HG03432 (cell line): ENCODE data around the gene MTHFD2L.
"Not testable (repeated sequence)": the region's sequence is repeated elsewhere in the genome, so short reads cannot be mapped to it uniquely, and the experiment has no call there.

ENCODE experiments used
- ATAC-seq: cut with Tn5 transposase; IDR thresholded peaks from one replicate; pipeline ENCODE4 v1.9.1; 2021; ENCODE audit warnings: mild to moderate bottlenecking, moderate library complexity; ENCODE audit not compliant: unreplicated experiment

The MTHFD2L gene

DNA sequence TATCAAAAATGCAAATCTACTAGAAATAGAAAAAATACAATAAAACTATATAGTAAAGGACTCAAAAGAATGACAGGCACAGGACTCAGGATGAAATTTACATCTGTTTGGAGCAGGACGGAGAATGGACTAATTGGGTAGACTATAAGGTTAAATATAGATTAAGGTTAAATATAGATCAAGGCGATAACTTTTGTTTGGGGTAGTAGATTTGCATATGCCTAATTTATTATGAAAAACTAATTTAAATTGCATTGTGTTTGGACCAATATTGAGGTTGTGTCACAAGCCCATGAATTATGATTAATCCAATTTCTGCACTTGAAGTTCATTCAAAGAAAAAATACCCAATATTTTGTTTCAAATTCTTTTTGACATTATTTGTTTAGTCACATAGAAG, 31.0 kb downstream of the MTHFD2L start:
- ATAC-seq, result no peak

DNA sequence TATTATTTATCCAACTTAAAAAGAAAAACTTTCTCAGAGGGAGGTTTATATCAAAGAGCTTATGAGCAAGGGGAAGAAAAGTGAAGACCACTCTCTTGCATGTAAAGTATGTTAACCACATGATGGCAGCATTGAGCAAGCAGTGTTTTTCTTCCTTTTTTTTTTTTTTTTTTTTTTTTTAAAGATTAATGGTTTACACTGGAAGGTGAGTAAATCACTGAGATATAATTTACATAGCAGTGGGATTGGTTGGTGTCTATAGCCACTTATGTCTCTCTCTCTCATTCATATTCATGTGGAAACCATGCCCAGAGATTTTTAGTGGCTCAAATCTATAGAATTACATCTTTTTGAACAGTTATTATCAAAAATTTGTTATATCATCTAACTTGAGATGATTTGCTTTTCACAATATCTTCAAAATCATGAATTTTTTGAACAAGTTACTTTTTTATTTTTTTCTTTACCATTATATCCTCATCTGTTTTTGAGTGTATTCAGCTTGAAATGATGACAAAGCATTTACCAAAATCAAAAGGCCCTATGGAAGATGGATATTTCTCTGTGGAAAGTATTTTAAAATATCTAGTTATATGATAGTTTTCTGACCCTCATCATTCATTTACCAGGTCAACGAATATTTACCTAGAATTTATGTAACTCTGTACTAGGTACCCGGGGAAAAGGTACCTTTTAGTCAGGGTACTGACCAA, 31.6 kb downstream of the MTHFD2L start:
- peak; percentile 75 for ATAC-seq

DNA sequence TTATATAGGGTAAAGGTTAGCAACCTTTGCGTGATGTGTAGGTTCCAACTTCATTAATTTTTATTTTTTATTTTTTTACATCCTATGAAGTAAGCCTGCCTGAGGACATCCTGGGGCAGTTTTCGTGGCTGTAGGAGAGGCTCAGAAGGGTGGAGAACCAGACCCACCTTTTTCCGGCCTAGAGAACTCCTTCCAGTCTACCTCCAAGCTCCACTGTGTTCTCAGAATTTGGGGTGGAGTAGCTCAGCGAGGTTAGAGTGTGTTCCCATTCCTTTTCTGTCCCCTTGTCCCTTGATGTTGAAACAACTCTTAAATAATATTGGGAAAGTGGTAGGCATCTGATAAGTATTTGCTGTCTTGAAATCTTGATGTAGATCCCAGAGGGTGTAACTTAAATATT, 32.4 kb downstream of the MTHFD2L start:
- ATAC-seq, result no peak

GRCh38 chr4:74190919-74191397, 33.0 kb downstream of the MTHFD2L start:
- ATAC-seq, result no peak

DNA sequence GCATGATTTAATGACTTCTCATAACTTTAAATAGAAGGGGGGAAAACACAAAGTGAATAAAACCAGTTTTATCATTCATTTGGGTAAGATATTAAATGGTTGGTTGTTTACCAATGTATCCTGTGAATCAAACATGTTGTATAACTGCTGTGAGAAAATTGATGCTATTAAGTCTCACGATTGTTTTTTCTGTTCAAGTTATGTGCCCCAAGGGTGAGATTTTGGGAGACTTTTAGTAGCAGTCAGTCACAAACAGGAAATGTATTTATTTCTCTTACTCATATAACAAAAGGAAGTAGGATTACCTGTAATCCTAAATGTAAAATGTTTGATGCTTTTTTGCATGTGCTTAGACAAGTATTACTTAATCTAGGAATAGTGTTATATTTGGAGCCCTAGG, 39.2 kb downstream of the MTHFD2L start:
- ATAC-seq, result peak; percentile 75

- no peak for ATAC-seq
These were observed 44.2 kb downstream of the MTHFD2L start for GRCh38 chr4:74202062-74202586.

- no peak for ATAC-seq
These were observed 45.5 kb downstream of the MTHFD2L start for GRCh38 chr4:74203467-74203866.

DNA sequence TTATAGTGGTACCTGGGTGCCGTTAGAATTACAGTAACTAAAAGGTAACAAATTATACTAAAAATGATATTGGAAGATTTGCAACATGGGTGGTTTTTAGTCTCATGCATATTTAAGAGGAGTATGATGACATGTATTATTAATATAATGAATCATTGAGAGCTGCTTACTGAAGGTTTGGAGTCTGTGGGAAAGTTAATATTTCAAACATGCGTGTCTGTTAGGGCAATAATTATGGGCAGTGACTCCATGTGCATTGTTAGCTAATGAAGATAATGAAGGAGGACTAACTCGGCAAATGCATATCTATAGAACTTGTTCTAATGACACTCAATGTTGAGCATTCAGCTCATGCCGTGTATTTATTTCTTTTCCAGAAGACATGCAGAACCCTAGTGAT, 47.1 kb downstream of the MTHFD2L start:
- no peak for ATAC-seq

DNA sequence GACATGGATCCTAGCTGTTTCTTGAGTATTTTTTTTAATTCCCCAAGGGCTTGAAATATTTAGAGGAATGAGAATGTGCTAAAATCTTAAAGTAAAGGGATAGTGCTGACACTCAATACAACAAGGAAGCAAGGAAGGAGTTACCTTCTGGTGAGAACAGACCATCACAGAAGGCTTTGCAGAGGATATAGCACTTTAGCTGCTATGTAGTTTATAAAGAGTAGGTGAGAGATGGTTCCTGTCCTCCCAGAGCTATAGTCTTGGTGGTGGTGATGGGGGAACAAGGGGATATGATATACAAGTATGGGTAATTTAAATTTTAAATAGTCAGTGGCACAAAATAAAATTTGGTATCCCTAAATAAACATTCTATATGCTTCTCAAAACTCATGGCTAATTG, 47.6 kb downstream of the MTHFD2L start:
- ATAC-seq, result no peak

- peak; percentile 89 for ATAC-seq
These were observed 48.3 kb downstream of the MTHFD2L start for GRCh38 chr4:74206088-74206825.

- ATAC-seq, result not testable (repeated sequence)
These were observed 56.7 kb downstream of the MTHFD2L start for GRCh38 chr4:74214457-74215159.

- ATAC-seq, result not testable (repeated sequence)
These were observed 57.3 kb downstream of the MTHFD2L start for GRCh38 chr4:74215236-74215635.

DNA sequence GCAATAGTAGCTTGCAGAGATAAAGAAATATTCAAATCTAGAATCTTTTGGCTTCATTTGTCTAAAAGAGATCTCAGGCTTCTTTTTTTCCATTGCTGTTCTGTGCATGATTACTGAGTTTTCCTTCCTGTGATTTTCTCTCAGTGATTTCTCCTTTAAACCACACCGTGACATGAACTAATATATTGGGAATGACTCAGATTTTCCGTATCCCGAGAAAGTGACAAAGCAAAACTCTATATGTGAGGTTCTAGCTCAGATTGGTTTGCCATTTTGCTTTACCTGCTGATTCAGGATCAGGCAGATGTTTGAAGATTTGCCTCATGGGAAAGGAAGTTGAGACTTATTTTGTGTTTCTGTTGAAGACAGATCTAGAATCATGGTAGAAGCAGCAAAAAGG, 59.4 kb downstream of the MTHFD2L start:
- no peak for ATAC-seq

- no peak for ATAC-seq
These were observed 60.3 kb downstream of the MTHFD2L start for GRCh38 chr4:74218201-74218600.

DNA sequence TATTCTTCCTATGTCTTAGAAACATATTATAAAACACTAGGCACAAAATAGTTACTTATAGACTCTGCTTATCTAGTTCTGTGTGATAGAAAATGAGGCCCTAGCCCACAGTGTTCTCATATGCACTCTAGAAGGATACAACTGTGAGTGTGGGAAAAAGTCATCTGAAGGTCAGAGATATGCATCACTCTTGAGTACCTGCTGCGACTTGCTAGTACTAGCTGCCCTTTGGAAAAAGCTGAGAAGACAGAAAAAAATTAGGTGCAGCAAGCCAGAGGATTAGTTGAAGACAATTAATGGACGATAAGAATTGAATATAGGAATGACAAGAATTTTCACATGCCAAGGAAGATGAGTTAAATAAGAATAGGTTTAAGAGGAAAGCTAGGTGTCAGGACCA, 61.3 kb downstream of the MTHFD2L start:
- ATAC-seq, result no peak

- no peak for ATAC-seq
These were observed 65.2 kb downstream of the MTHFD2L start for GRCh38 chr4:74223098-74223497.

DNA sequence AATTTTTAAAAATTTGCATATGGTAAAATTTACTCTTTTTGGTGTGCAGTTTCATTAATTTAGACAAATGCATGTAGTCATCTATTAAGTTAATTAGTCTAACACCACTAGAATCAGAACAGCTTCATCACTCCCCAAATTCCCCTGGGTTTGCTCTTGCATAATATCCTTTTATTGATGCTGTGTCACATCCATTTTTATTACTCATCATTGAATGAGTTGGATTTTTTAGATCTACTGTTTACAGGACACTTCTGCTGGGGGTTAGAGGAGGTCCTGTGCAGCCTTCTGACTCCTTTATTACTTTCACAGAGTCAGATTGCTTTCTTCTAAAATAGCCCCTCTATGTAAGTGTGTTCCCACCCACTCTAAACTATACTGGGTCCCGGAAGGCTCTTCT, 65.9 kb downstream of the MTHFD2L start:
- ATAC-seq, result no peak

DNA sequence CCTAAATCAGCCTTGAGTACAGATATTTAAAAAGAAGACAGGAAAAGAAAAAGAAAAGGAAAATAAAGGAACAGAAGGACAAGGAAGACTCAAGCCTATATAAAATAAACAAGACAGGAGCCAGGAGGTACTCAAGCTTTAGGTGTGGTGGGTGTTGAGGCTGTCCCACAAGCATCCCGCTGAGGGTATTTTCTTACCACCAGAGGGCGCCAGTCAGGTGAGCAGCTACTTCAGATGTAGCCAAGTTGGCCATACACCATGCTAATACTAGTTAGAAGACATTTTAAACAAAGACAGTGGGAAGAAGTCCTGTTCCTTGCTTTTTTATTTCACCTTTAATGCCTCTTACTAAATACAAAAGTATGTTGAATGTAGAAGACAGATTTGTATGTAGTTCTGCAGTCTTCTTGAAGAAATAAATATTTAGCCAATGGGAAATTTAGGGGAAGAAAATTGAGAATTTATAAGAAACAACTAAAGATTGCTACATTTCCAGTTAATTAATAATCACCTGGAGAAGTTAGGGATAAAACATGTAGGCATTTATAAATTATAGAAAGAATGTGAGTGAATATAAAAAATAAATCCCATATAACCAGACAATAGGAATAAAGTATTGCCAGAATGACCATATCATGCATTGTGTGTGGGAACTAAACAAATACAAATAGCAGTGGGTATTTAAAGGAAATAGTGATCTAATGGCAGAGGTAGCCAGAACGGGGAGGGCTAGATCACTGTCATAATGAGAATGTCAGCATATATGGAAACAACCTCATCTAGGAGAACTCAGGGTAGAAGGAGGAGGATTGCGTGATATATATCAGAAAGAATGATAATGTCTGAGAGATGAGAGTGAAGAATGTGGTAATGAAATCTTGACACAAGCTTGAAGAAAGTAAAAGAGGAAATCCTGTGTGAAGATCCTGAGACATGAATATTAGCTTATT, 71.0 kb downstream of the MTHFD2L start:
- peak; percentile 82 for ATAC-seq

- ATAC-seq, result peak; percentile 75
These were observed 73.1 kb downstream of the MTHFD2L start for GRCh38 chr4:74230902-74231499.

DNA sequence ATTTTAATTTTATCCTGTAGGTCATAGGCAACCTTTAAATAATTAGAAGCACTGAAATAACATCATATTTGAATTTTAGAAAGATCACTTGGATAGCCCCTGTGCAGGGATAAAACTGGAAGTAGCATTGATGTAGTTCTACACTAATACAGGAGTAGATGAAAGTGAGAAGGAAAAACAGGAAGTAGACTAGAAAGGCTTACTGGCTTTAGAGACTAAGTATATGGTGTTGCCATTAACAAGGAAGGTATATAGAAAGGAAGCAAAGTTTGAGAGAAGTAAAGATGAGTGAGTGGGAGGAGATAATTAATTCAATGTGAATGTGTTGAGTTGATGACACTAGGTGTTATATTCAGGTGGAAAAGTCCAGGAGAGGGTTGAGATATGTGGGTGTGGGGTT, 77.2 kb downstream of the MTHFD2L start:
- ATAC-seq, result peak; percentile 76
